GM23338 (cell line): ENCODE results near the gene CSPG5. TPM values are rescaled to one million over a fixed set of nuclear protein-coding genes. Genes with fewer than 3 reads are reported as not detected.

Experiments used
- ATAC-seq: fragments of 200-7000 bp; cut with Tn5 transposase; 3 replicates; pipeline ENCODE4 v1.9.1; 2020
- DNase-seq: peaks from one replicate; pipeline ENCODE4 v3.0.0-alpha.2; 2015; ENCODE audit warnings: low spot score
- H2AFZ ChIP-seq: fragments of 200-600 bp; sonication (generic); 2 replicates; pipeline ENCODE4 v1.8.0; 2016; ENCODE audit warnings: antibody characterized with exemption, mild to moderate bottlenecking, moderate library complexity
- H3F3A ChIP-seq: fragments of 200-600 bp; sonication (generic); replicated peaks from 2 replicates; pipeline ENCODE4 v1.8.0; 2017; ENCODE audit warnings: antibody characterized with exemption, mixed run types, low read depth
- H3K27ac ChIP-seq: fragments of 200-600 bp; sonication (generic); 2 replicates; pipeline ENCODE4 v1.6.1; 2016; ENCODE audit warnings: low read depth
- H3K27me3 ChIP-seq: fragments of 200-600 bp; sonication (generic); 2 replicates; pipeline ENCODE4 v1.8.0; 2016; ENCODE audit warnings: mild to moderate bottlenecking, mixed run types, moderate library complexity; ENCODE audit not compliant: insufficient read depth
- H3K36me3 ChIP-seq: fragments of 200-600 bp; sonication (generic); 2 replicates; pipeline ENCODE4 v1.8.0; 2016; ENCODE audit warnings: mild to moderate bottlenecking; ENCODE audit not compliant: insufficient read depth
- H3K4me1 ChIP-seq: fragments of 200-600 bp; sonication (generic); 2 replicates; pipeline ENCODE4 v1.8.0; 2016; ENCODE audit warnings: mild to moderate bottlenecking, moderate library complexity; ENCODE audit not compliant: insufficient read depth
- H3K4me2 ChIP-seq: fragments of 200-600 bp; sonication (generic); 2 replicates; pipeline ENCODE4 v1.7.1; 2017; ENCODE audit warnings: mixed run types
- H3K4me3 ChIP-seq: fragments of 200-600 bp; sonication (generic); 2 replicates; pipeline ENCODE4 v1.6.1; 2016; ENCODE audit warnings: mixed run types
- H3K79me2 ChIP-seq: fragments of 200-600 bp; sonication (generic); replicated peaks from 2 replicates; pipeline ENCODE4 v1.8.0; 2017; ENCODE audit warnings: mild to moderate bottlenecking; ENCODE audit not compliant: insufficient read depth
- H3K9me2 ChIP-seq: fragments of 200-600 bp; sonication (generic); 2 replicates; pipeline ENCODE4 v1.8.0; 2017; ENCODE audit not compliant: insufficient read depth
- H4K20me1 ChIP-seq: fragments of 200-600 bp; sonication (generic); replicated peaks from 2 replicates; pipeline ENCODE4 v1.8.0; 2017; ENCODE audit warnings: mild to moderate bottlenecking; ENCODE audit not compliant: insufficient read depth
- H3K27ac Mint-ChIP-seq: 2 replicates; pipeline ENCODE4 v1.8.0; 2020; ENCODE audit warnings: inconsistent platforms, mild to moderate bottlenecking, moderate library complexity, mixed read lengths
- H3K27me3 Mint-ChIP-seq: 3 replicates; pipeline ENCODE4 v1.8.0; 2022; ENCODE audit warnings: low read depth, mild to moderate bottlenecking, moderate library complexity, mixed read lengths, inconsistent platforms; ENCODE audit not compliant: insufficient read depth, poor library complexity
- H3K36me3 Mint-ChIP-seq: 3 replicates; pipeline ENCODE4 v1.8.0; 2021; ENCODE audit warnings: low read depth, mild to moderate bottlenecking, inconsistent platforms, moderate library complexity, mixed read lengths
- H3K4me1 Mint-ChIP-seq: 3 replicates; pipeline ENCODE4 v1.8.0; 2020; ENCODE audit warnings: mild to moderate bottlenecking, inconsistent platforms, mixed read lengths
- H3K4me3 Mint-ChIP-seq: 3 replicates; pipeline ENCODE4 v1.8.0; 2021; ENCODE audit warnings: moderate library complexity, mild to moderate bottlenecking, inconsistent platforms, mixed read lengths
- H3K9me3 Mint-ChIP-seq: 3 replicates; pipeline ENCODE4 v1.8.0; 2020; ENCODE audit warnings: moderate library complexity, mild to moderate bottlenecking, inconsistent platforms, mixed read lengths
- CTCF ChIP-seq, 2 experiments: fragments of 200-600 bp in 1 of 2; sonication (generic) in 1 of 2; conservative IDR thresholded peaks; 2 replicates each; pipeline versions ENCODE4 v1.5.1 to v1.6.1; 2016 to 2017; ENCODE audit warnings: antibody characterized with exemption in 2 of 2, low read depth in 2 of 2, mild to moderate bottlenecking in 2 of 2, moderate library complexity in 1 of 2
- EZH2 ChIP-seq: fragments of 200-600 bp; sonication (generic); IDR thresholded peaks from one replicate; pipeline ENCODE4 v1.8.0; 2017; ENCODE audit warnings: antibody characterized with exemption, mild to moderate bottlenecking, low read depth; ENCODE audit not compliant: unreplicated experiment
- JUNB ChIP-seq: IDR thresholded peaks from one replicate; pipeline ENCODE4 v1.6.1; 2016; ENCODE audit warnings: antibody characterized with exemption; ENCODE audit not compliant: unreplicated experiment
- NANOG ChIP-seq: IDR thresholded peaks from 2 replicates; pipeline ENCODE4 v1.6.1; 2016; ENCODE audit warnings: antibody characterized with exemption, borderline replicate concordance
- POLR2AphosphoS5 ChIP-seq: IDR thresholded peaks from 2 replicates; pipeline ENCODE4 v1.6.1; 2016; ENCODE audit warnings: antibody characterized with exemption, low read depth
- REST ChIP-seq: IDR thresholded peaks from one replicate; pipeline ENCODE4 v1.6.1; 2018; ENCODE audit warnings: antibody characterized with exemption; ENCODE audit not compliant: unreplicated experiment
- STAT1 ChIP-seq: IDR thresholded peaks from one replicate; pipeline ENCODE4 v1.6.1; 2016; ENCODE audit warnings: antibody characterized with exemption; ENCODE audit not compliant: unreplicated experiment
- ZNF114 ChIP-seq: fragments of 250-450 bp; sonication (Bioruptor Pico); IDR thresholded peaks from 2 replicates; pipeline ENCODE4 v1.5.0; 2020; ENCODE audit warnings: mild to moderate bottlenecking, moderate library complexity
- ZNF462 ChIP-seq: fragments of 250-450 bp; sonication (Bioruptor Pico); IDR thresholded peaks from 2 replicates; pipeline ENCODE4 v1.5.0; 2020; ENCODE audit warnings: mild to moderate bottlenecking, moderate library complexity
- polyA plus RNA-seq: library from polyadenylated mRNA; unstranded; fragments of >200 nt; fragmentation: Nextera tagmentation; extraction: Ambion mirVana; gene quantifications from 2 replicates; pipeline ENCODE4 v1.2.1, GENCODE V29; 2016
- total RNA-seq: library from RNA; depleted of rRNA; stranded (reverse); fragments of >200 nt; shearing (Covaris generic); gene quantifications from 2 replicates; pipeline ENCODE4 v1.2.3, GENCODE V29; 2014

CSPG5 gene
- total and polyA plus RNA-seq, 2 experiments from 2014 or later, result 0.86 to 4.3 TPM

- TF ChIP-seq REST (no peak), STAT1 (no peak), EZH2 (no peak)
These were observed 50.5 kb downstream of the CSPG5 start (continued) for GRCh38 chr3:47527952-47528725.

GRCh38 chr3:47525617-47526016 is 53.0 kb downstream of the CSPG5 start:
- Mint-ChIP-seq H3K27ac (no peak overlapping the region), H3K27me3 (peaks cover 26% of the 10 kb centered on the region), H3K9me3 (no peaks in the 10 kb centered on the region; the same call in 2 of the 3 replicates), H3K4me1 (peaks cover 13% of the 10 kb centered on the region), H3K4me3 (no peak overlapping the region), H3K36me3 (no peaks in the 10 kb centered on the region)
- no peak overlapping the region for H3K27ac ChIP-seq
- H3K4me1 ChIP-seq, result peaks cover 4% of the 10 kb centered on the region
- peaks cover 14% of the 10 kb centered on the region for H3K27me3 ChIP-seq
- H3K36me3 ChIP-seq, result no peaks in the 10 kb centered on the region
- no peak overlapping the region for H2AFZ ChIP-seq
- H3F3A ChIP-seq, result peaks cover 9% of the 10 kb centered on the region
- H4K20me1 ChIP-seq, result no peaks in the 10 kb centered on the region
- ATAC-seq, result no peak
- no peak for DNase-seq
- no peaks in the 10 kb centered on the region for H3K79me2 ChIP-seq
- no peaks in the 10 kb centered on the region for H3K9me2 ChIP-seq
- H3K4me3 ChIP-seq, result no peak overlapping the region
- H3K4me2 ChIP-seq, result no peak overlapping the region
- TF ChIP-seq CTCF (conservative IDR thresholded peaks at IDR 0.05; ENCODE audit: low read depth in 2 of 2) (no peak), ZNF462 (CRISPR knock-in tag) (no peak), ZNF114 (CRISPR knock-in tag) (no peak), JUNB (no peak), POLR2AphosphoS5 (no peak), STAT1 (no peak), NANOG (no peak), REST (no peak)
